OCI-LY7 (cell line): ENCODE measurements around the gene FDPS.

Experiments
- CTCF ChIP-seq: fragments of 200-600 bp; sonication (generic); conservative IDR thresholded peaks from 2 replicates; pipeline ENCODE4 v1.5.1; 2014; ENCODE audit warnings: mild to moderate bottlenecking, antibody characterized with exemption, low read length, moderate library complexity, mixed read lengths
- EZH2phosphoT487 ChIP-seq: fragments of 200-600 bp; sonication (generic); IDR thresholded peaks from 2 replicates; pipeline ENCODE4 v1.6.1; 2018; ENCODE audit warnings: low read depth, borderline replicate concordance, mild to moderate bottlenecking, mixed run types, antibody characterized with exemption, low read length, moderate library complexity, mixed read lengths

DNA sequence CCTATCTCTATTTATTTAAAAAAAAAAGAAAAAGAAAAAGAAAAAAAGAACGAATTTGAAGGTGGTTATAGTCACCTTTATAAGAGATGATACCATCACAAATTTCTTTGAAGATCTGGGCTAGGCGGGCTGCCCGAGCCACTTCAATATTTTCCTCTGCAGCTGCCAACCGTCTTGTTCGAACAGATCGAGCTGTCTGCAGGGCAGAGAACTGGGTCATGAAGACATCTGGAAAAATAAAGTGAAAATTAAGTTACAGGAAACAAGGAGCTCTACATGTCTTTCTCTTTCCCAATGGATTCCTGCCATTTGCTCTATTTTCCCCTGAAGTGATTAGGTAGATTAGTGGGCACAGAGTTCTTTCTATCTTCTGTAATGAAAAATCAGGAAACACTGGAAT is 44.0 kb downstream of the FDPS start:
- TF ChIP-seq CTCF = no peak
- no peak for TF ChIP-seq EZH2phosphoT487
